Skin epidermis (tissue), 12 donors: ENCODE results near the gene IL36B.

ENCODE experiments used
- H3K27ac ChIP-seq, 21 experiments: fragments of 200-600 bp; sonication (generic) in 11 of 21; one replicate each; pipeline ENCODE4 v1.5.0; 2020; ENCODE audit warnings: mild to moderate bottlenecking in 3 of 21, inconsistent platforms in 2 of 21, moderate library complexity in 2 of 21
- H3K4me3 ChIP-seq, 7 experiments: fragments of 200-600 bp; sonication (generic) in 2 of 7; one replicate each; pipeline ENCODE4 v1.5.0; 2020; ENCODE audit warnings: inconsistent platforms in 2 of 7, mild to moderate bottlenecking in 2 of 7, moderate library complexity in 1 of 7

IL36B gene

GRCh38 chr2:113058411-113058994 lies 5.8 kb upstream of the IL36B start:
- no peak overlapping the region for H3K4me3 ChIP-seq
- peak overlapping the region in 1 of 21 experiments; percentile 50 for H3K27ac ChIP-seq

DNA sequence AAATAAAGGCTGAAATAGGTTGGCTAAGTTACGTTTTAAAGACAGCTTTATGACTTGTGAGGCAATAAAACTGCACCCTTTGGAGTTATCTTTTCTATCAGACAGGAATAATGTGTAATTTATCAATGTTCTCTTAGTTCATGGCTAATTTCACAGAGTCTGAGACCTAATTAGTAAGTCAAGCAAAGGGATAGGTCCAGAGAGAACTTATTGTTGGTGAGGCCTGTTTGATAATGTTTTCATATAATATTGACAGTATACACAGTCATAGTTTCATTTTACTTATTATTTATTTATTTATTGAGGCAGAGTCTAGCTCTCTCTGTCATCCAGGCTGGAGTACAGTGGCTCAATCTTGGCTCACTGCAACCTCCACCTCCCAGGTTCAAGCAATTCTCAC lies 4.5 kb upstream of the IL36B start:
- no peak overlapping the region for H3K27ac ChIP-seq
- no peak overlapping the region for H3K4me3 ChIP-seq

- no peak overlapping the region for H3K27ac ChIP-seq
- H3K4me3 ChIP-seq, result no peak overlapping the region
These were observed 3.9 kb upstream of the IL36B start for GRCh38 chr2:113056521-113056920.

- no peak overlapping the region for H3K4me3 ChIP-seq
- no peak overlapping the region for H3K27ac ChIP-seq
These were observed 1.4 kb upstream of the IL36B start for GRCh38 chr2:113054066-113054465.

- Histone ChIP-seq H3K27ac (no peak overlapping the region), H3K4me3 (no peak overlapping the region)
These were observed 999 bp upstream of the IL36B start for GRCh38 chr2:113053666-113054065.

GRCh38 chr2:113050921-113051895 lies 1.5 kb downstream of the IL36B start:
- Histone ChIP-seq H3K4me3 (no peak overlapping the region), H3K27ac (no peak overlapping the region)

DNA sequence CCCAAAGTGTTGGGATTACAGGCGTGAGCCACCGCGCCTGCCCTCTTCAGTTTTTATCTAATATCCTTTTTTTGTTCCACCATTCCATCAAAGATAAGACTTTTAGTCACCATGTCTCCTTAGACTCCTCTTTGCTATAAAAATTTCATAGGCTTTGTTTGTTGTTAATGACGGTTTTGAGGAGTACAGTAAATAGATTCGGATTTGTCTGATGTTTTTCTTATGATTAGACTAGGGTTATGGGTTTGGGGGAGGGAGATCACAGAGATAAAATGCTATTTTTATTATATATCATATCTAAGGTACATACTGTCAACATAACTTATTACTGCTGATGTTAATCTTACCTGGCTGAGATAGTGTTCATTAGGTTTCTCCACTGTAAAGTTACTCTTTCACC lies 6.2 kb downstream of the IL36B start:
- Histone ChIP-seq H3K27ac (no peak overlapping the region), H3K4me3 (no peak overlapping the region)

- Histone ChIP-seq H3K27ac (no peak overlapping the region), H3K4me3 (no peak overlapping the region)
These were observed 10.8 kb downstream of the IL36B start for GRCh38 chr2:113041871-113042270.

DNA sequence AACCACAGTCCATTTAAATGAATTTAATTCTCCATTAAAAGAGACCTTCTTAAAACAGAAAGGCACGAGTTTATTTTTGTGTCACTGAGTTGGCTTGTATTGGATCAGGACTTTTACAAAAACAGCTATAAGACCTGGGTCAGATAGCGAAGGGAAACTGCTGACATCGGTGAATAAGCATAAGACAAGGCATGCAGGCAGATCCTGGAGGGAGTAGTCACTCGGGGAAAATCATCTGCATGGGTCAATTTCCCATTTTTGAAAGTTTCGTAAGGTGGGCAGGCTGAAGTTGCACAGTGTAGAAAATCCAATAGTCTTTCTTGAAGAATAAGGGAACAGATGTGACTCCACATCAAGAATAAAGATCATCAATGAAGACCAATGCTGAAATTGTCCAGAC lies 12.9 kb downstream of the IL36B start:
- Histone ChIP-seq H3K27ac (no peak overlapping the region), H3K4me3 (no peak overlapping the region)

DNA sequence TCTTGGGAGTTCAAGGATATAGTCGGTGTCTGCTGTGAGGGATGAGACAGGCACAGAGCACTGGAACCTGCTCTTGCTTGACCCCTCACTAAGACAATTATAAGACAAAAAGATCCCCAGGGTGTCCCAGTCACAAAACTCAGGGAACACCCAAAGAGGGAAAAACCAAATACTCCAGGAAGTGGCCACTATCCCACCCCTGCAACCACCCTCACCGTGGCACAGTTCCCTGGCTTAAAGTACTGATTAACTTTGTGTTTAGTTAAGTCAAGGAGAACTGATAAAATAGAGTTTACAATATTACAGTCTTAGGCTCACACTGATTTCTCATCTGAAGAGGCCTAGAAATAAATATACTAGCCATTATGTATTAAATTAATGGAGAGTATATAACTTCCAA lies 13.5 kb downstream of the IL36B start:
- no peak overlapping the region for H3K4me3 ChIP-seq
- H3K27ac ChIP-seq, result no peak overlapping the region

- no peak overlapping the region for H3K27ac ChIP-seq
- no peak overlapping the region for H3K4me3 ChIP-seq
These were observed 14.4 kb downstream of the IL36B start for GRCh38 chr2:113038291-113038690.

DNA sequence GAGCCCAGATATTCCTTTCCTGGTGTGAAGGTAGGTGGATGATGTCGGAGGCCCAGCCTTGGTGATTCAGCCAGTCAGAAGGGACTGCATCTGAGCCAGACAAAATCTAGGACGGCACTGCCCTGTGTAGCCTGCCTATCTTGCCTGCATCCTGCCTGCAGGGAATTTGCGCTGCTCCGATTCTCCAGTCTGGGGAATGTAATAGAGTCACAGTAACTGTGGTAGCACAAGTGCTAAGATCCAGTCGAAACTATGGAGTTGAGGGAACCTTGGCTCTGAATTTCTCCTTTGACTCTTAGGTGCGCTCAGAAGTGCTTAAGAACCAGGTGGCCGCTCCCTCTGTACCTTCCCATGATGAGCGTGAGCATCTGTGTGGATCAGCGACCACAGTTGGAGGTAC lies 15.9 kb downstream of the IL36B start:
- Histone ChIP-seq H3K4me3 (no peak overlapping the region), H3K27ac (peak overlapping the region in 1 of 21 experiments; percentile 55)

GRCh38 chr2:113034016-113034415 lies 18.7 kb downstream of the IL36B start:
- no peak overlapping the region for H3K4me3 ChIP-seq

GRCh38 chr2:113032737-113033136 lies 19.9 kb downstream of the IL36B start:
- H3K27ac ChIP-seq, result peak overlapping the region in 3 of 21 experiments; percentile 30 to 47 (median 33)

More at GRCh38 chr2:113034016-113034415, 18.7 kb downstream of the IL36B start:
- peak overlapping the region in 1 of 21 experiments; percentile 11 for H3K27ac ChIP-seq

GRCh38 chr2:113028112-113028511 lies 24.6 kb downstream of the IL36B start:
- Histone ChIP-seq H3K4me3 (no peak overlapping the region), H3K27ac (no peak overlapping the region)

More at GRCh38 chr2:113032737-113033136, 19.9 kb downstream of the IL36B start:
- H3K4me3 ChIP-seq, result no peak overlapping the region

GRCh38 chr2:113027691-113028090 lies 25.0 kb downstream of the IL36B start:
- no peak overlapping the region for H3K27ac ChIP-seq

GRCh38 chr2:113025737-113026136 lies 26.9 kb downstream of the IL36B start:
- no peak overlapping the region for H3K4me3 ChIP-seq
- no peak overlapping the region for H3K27ac ChIP-seq

More at GRCh38 chr2:113027691-113028090, 25.0 kb downstream of the IL36B start:
- no peak overlapping the region for H3K4me3 ChIP-seq

DNA sequence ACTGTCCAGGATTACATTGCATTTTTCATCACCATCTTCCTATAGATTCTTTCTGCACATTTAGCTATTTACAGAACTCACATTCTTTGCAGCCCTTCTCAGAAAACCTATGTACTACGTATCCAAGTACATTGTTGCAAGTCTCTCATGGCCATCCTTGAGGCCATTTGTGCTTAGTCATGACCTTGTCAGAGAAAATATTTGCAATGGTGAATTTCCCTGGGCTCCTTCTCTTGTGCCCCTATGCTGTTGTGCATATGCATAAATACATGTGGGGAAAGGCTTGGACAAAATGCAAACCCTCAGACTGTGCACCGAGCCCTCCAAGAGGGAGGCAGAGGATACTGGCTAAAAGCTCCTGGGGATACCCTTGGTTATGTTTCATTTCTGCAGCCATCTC lies 27.9 kb downstream of the IL36B start:
- no peak overlapping the region for H3K4me3 ChIP-seq
- no peak overlapping the region for H3K27ac ChIP-seq

- no peak overlapping the region for H3K4me3 ChIP-seq
- no peak overlapping the region for H3K27ac ChIP-seq
These were observed 31.4 kb downstream of the IL36B start for GRCh38 chr2:113021312-113021711.

DNA sequence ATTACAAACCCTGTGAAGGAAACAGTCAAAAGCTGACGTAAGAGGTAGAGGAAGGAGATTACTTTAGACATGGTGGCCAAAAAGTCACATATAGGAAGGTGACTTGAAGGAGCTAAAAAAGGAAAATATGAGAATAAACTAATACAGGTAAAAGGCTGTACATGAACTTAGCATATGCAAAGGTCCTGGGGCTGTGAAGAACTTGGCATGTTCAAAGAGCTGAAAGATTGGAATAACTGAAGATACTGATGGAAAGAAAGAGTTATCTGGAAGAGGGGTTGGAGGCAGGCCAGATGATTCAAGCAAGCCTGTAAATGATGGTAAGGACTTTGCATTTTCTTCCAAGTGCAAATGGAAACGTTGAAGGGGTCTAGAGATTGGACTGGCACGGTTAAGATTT lies 34.2 kb downstream of the IL36B start:
- Histone ChIP-seq H3K4me3 (no peak overlapping the region), H3K27ac (no peak overlapping the region)

GRCh38 chr2:113015655-113016054 lies 37.0 kb downstream of the IL36B start:
- Histone ChIP-seq H3K27ac (no peak overlapping the region), H3K4me3 (no peak overlapping the region)
